ENCODE data around the gene TMEM59. TPM values are rescaled to one million over a fixed set of nuclear protein-coding genes. Genes with fewer than 3 reads are reported as not detected.

TMEM59 gene
- total RNA-seq, 1 experiment from 2014 or later, result 73.5 TPM

- H3K27me3 ChIP-seq (replicated peaks; ENCODE audit: insufficient read depth, low read depth, low read length, poor library complexity), result no peaks in the 10 kb centered on the region
- H3K9me3 ChIP-seq (ENCODE audit: low read depth, low read length, poor library complexity, severe bottlenecking), result no peaks in the 10 kb centered on the region
- TF ChIP-seq CTCF (conservative IDR thresholded peaks at IDR 0.05; ENCODE audit: low read depth, low read length), result no peak
- no peak for TF ChIP-seq EZH2 (IDR thresholded peaks at IDR 0.05; ENCODE audit: borderline replicate concordance, low read depth, low read length, poor library complexity, severe bottlenecking)
- ChIA-PET POLR2A (ENCODE audit: low non-redundant PET) (no interaction called here), CTCF (interaction anchor here (0.5 kb wide), 1 partner anchor 135 kb away, joined by 6 read pairs; no protein-coding TSS in a partner anchor)
- no peak for DNase-seq (ENCODE audit: low spot score)
- intact Hi-C loops (cut with micrococcal nuclease; ENCODE audit: unreplicated experiment), result no loop called here
- H3K27ac ChIP-seq (ENCODE audit: low read depth, low read length, poor library complexity, severe bottlenecking), result no peak overlapping the region
- H3K4me1 ChIP-seq (ENCODE audit: insufficient read depth, low read length, poor library complexity, severe bottlenecking), result no peaks in the 10 kb centered on the region
- H3K36me3 ChIP-seq (ENCODE audit: insufficient read depth, low read length, poor library complexity, severe bottlenecking), result no peaks in the 10 kb centered on the region
- no peak overlapping the region for H3K4me3 ChIP-seq (ENCODE audit: low read depth, low read length, poor library complexity, severe bottlenecking)
- BruUV-seq (replicated peaks), result no TSS peak
Measured at GRCh38 chr1:54002544-54003248, 50.3 kb downstream of the TMEM59 start.

GRCh38 chr1:54001591-54001990, 51.4 kb downstream of the TMEM59 start:
- H3K9me3 ChIP-seq (ENCODE audit: low read depth, low read length, poor library complexity, severe bottlenecking), result no peaks in the 10 kb centered on the region
- H3K27me3 ChIP-seq (replicated peaks; ENCODE audit: insufficient read depth, low read depth, low read length, poor library complexity), result no peaks in the 10 kb centered on the region
- DNase-seq (ENCODE audit: low spot score), result no peak
- CTCF ChIA-PET, result no interaction called here
- POLR2A ChIA-PET (ENCODE audit: low non-redundant PET), result no interaction called here
- TF ChIP-seq EZH2 (IDR thresholded peaks at IDR 0.05; ENCODE audit: borderline replicate concordance, low read depth, low read length, poor library complexity, severe bottlenecking), result no peak
- H3K4me3 ChIP-seq (ENCODE audit: low read depth, low read length, poor library complexity, severe bottlenecking), result no peak overlapping the region
- intact Hi-C loops (cut with micrococcal nuclease; ENCODE audit: unreplicated experiment), result no loop called here
- H3K36me3 ChIP-seq (ENCODE audit: insufficient read depth, low read length, poor library complexity, severe bottlenecking), result no peaks in the 10 kb centered on the region
- H3K4me1 ChIP-seq (ENCODE audit: insufficient read depth, low read length, poor library complexity, severe bottlenecking), result no peaks in the 10 kb centered on the region
- no peak overlapping the region for H3K27ac ChIP-seq (ENCODE audit: low read depth, low read length, poor library complexity, severe bottlenecking)
- no TSS peak for BruUV-seq (replicated peaks)

- no TSS peak for BruUV-seq (replicated peaks)
- intact Hi-C loops (cut with micrococcal nuclease; ENCODE audit: unreplicated experiment), result no loop called here
- POLR2A ChIA-PET (ENCODE audit: low non-redundant PET), result no interaction called here
- no peak overlapping the region for H3K4me3 ChIP-seq (ENCODE audit: low read depth, low read length, poor library complexity, severe bottlenecking)
- no peaks in the 10 kb centered on the region for H3K27me3 ChIP-seq (replicated peaks; ENCODE audit: insufficient read depth, low read depth, low read length, poor library complexity)
- H3K36me3 ChIP-seq (ENCODE audit: insufficient read depth, low read length, poor library complexity, severe bottlenecking), result no peaks in the 10 kb centered on the region
- no peaks in the 10 kb centered on the region for H3K4me1 ChIP-seq (ENCODE audit: insufficient read depth, low read length, poor library complexity, severe bottlenecking)
- no peak overlapping the region for H3K27ac ChIP-seq (ENCODE audit: low read depth, low read length, poor library complexity, severe bottlenecking)
- TF ChIP-seq CTCF (conservative IDR thresholded peaks at IDR 0.05; ENCODE audit: low read depth, low read length), result no peak
- no peaks in the 10 kb centered on the region for H3K9me3 ChIP-seq (ENCODE audit: low read depth, low read length, poor library complexity, severe bottlenecking)
- CTCF ChIA-PET, result no interaction called here
- no peak for DNase-seq (ENCODE audit: low spot score)
Measured at GRCh38 chr1:53999920-54000319, 53.1 kb downstream of the TMEM59 start.

GRCh38 chr1:53998223-53998622, 54.8 kb downstream of the TMEM59 start:
- intact Hi-C loops (cut with micrococcal nuclease; ENCODE audit: unreplicated experiment), result no loop called here
- BruUV-seq (replicated peaks), result no TSS peak
- Histone ChIP-seq H3K9me3 (ENCODE audit: low read depth, low read length, poor library complexity, severe bottlenecking) (no peaks in the 10 kb centered on the region), H3K27ac (ENCODE audit: low read depth, low read length, poor library complexity, severe bottlenecking) (no peak overlapping the region), H3K36me3 (ENCODE audit: insufficient read depth, low read length, poor library complexity, severe bottlenecking) (no peaks in the 10 kb centered on the region), H3K27me3 (replicated peaks; ENCODE audit: insufficient read depth, low read depth, low read length, poor library complexity) (no peaks in the 10 kb centered on the region), H3K4me1 (ENCODE audit: insufficient read depth, low read length, poor library complexity, severe bottlenecking) (no peaks in the 10 kb centered on the region), H3K4me3 (ENCODE audit: low read depth, low read length, poor library complexity, severe bottlenecking) (no peak overlapping the region)
- CTCF ChIA-PET, result no interaction called here
- POLR2A ChIA-PET (ENCODE audit: low non-redundant PET), result no interaction called here
- DNase-seq (ENCODE audit: low spot score), result no peak
- TF ChIP-seq CTCF (conservative IDR thresholded peaks at IDR 0.05; ENCODE audit: low read depth, low read length) (no peak), EZH2 (IDR thresholded peaks at IDR 0.05; ENCODE audit: borderline replicate concordance, low read depth, low read length, poor library complexity, severe bottlenecking) (no peak)

Measured in A673 (cell line).